Astrocyte (in vitro differentiated cells and primary cell): ENCODE measurements around the gene ADAT1. TPM values are rescaled to one million over a fixed set of nuclear protein-coding genes. Genes with fewer than 3 reads are reported as not detected.
A peak's percentile ranks its signal among the peaks of the same experiment; 100 is the strongest.

Source experiments
- DNase-seq: peaks from one replicate; pipeline ENCODE4 v3.0.0-alpha.2; 2010; ENCODE audit warnings: low read depth
- FAIRE-seq: peaks from 2 replicates; lab custom pipeline; 2011; peaks lifted over from hg19 to GRCh38; lab: Jason Lieb, UNC
- H2AFZ ChIP-seq: 2 replicates; pipeline ENCODE4 v1.6.0; 2012; ENCODE audit warnings: low read depth, low read length, inconsistent platforms
- H3K27ac ChIP-seq: 2 replicates; pipeline ENCODE4 v1.5.1; 2011; ENCODE audit warnings: low read depth, low read length, inconsistent platforms
- H3K27me3 ChIP-seq: 2 replicates; pipeline ENCODE4 v1.6.0; 2011; ENCODE audit warnings: low read length, inconsistent platforms; ENCODE audit not compliant: insufficient read depth
- H3K36me3 ChIP-seq: 2 replicates; pipeline ENCODE4 v1.5.1; 2011; ENCODE audit warnings: low read length, inconsistent platforms; ENCODE audit not compliant: insufficient read depth
- H3K4me1 ChIP-seq: 2 replicates; pipeline ENCODE4 v1.5.1; 2011; ENCODE audit warnings: low read length, inconsistent platforms; ENCODE audit not compliant: insufficient read depth
- H3K4me2 ChIP-seq: 2 replicates; pipeline ENCODE4 v1.6.0; 2012; ENCODE audit warnings: low read length, inconsistent platforms
- H3K4me3 ChIP-seq: 2 replicates; pipeline ENCODE4 v1.5.1; 2011; ENCODE audit warnings: low read depth, mild to moderate bottlenecking, low read length, inconsistent platforms; ENCODE audit not compliant: insufficient read depth
- H3K79me2 ChIP-seq: 2 replicates; pipeline ENCODE4 v1.6.0; 2012; ENCODE audit warnings: mild to moderate bottlenecking, low read length, inconsistent platforms; ENCODE audit not compliant: insufficient read depth
- H3K9ac ChIP-seq: 2 replicates; pipeline ENCODE4 v1.6.0; 2012; ENCODE audit warnings: mild to moderate bottlenecking, low read length, inconsistent platforms
- H3K9me3 ChIP-seq: 2 replicates; pipeline ENCODE4 v1.5.1; 2012; ENCODE audit warnings: low read depth, mild to moderate bottlenecking, low read length, inconsistent platforms; ENCODE audit not compliant: insufficient read depth
- H4K20me1 ChIP-seq: 2 replicates; pipeline ENCODE4 v1.6.0; 2012; ENCODE audit warnings: low read length, inconsistent platforms; ENCODE audit not compliant: insufficient read depth
- H3K27ac Mint-ChIP-seq: one replicate; pipeline ENCODE4 v1.8.0; 2021; ENCODE audit warnings: mild to moderate bottlenecking, mixed read lengths; ENCODE audit not compliant: unreplicated experiment
- H3K27me3 Mint-ChIP-seq: one replicate; pipeline ENCODE4 v1.8.0; 2021; ENCODE audit warnings: low read depth, mixed read lengths; ENCODE audit not compliant: unreplicated experiment
- H3K36me3 Mint-ChIP-seq: one replicate; pipeline ENCODE4 v1.8.0; 2021; ENCODE audit warnings: low read depth, mixed read lengths; ENCODE audit not compliant: unreplicated experiment
- H3K4me1 Mint-ChIP-seq: one replicate; pipeline ENCODE4 v1.8.0; 2021; ENCODE audit warnings: low read depth, mixed read lengths; ENCODE audit not compliant: unreplicated experiment
- H3K4me3 Mint-ChIP-seq: one replicate; pipeline ENCODE4 v1.8.0; 2021; ENCODE audit warnings: mild to moderate bottlenecking, moderate library complexity, mixed read lengths; ENCODE audit not compliant: unreplicated experiment
- H3K9me3 Mint-ChIP-seq: one replicate; pipeline ENCODE4 v1.8.0; 2021; ENCODE audit warnings: mild to moderate bottlenecking, mixed read lengths; ENCODE audit not compliant: unreplicated experiment
- EZH2 ChIP-seq: IDR thresholded peaks from 2 replicates; pipeline ENCODE4 v1.6.1; 2012; ENCODE audit warnings: mild to moderate bottlenecking, low read length, inconsistent platforms; ENCODE audit not compliant: insufficient read depth
- total RNA-seq: library from RNA; stranded (reverse); gene quantifications from 2 replicates; pipeline ENCODE4 v1.2.1, GENCODE V29; 2021
- TF ChIP-seq, protein P1 (sequence below): IDR thresholded peaks from 2 replicates; pipeline ENCODE4 v1.5.1; 2011; ENCODE audit warnings: low read depth, mild to moderate bottlenecking, inconsistent platforms, low read length, moderate library complexity; ENCODE audit not compliant: insufficient read depth

Gene ADAT1
- total RNA-seq, 1 donor from 2014 or later: 37.9 TPM

DNA sequence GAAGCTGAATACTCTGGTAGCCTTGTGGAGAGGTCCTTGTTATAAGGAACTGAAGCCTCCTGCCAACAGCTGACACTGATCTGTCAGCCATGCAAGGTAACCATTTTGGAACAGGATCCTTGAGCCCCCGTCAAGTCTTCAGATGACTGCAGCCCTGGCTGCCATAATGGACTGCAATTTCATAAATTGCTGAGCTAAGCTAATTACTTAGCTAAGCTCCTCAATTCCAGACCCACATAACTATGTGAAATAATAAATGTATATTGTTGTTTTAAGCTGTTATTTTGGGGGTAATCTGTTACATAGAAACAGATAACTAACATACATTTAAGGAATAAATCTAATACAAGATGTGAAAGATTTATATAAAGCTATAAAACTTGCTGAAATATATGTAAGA is 16.6 kb downstream of the ADAT1 start:
- Histone ChIP-seq H3K27me3 (no peaks in the 10 kb centered on the region), H3K4me2 (no peak overlapping the region), H3K4me1 (no peaks in the 10 kb centered on the region), H4K20me1 (no peaks in the 10 kb centered on the region), H3K27ac (no peak overlapping the region), H3K4me3 (no peak overlapping the region), H3K9ac (no peak overlapping the region), H3K9me3 (no peaks in the 10 kb centered on the region), H3K79me2 (peaks cover 4% of the 10 kb centered on the region), H2AFZ (no peak overlapping the region), H3K36me3 (peaks cover 25% of the 10 kb centered on the region)
- no peaks in the 10 kb centered on the region for H3K9me3 Mint-ChIP-seq
- no peak for FAIRE-seq
- peaks cover 26% of the 10 kb centered on the region for H3K36me3 Mint-ChIP-seq
- H3K4me1 Mint-ChIP-seq: no peaks in the 10 kb centered on the region
- H3K27me3 Mint-ChIP-seq: no peaks in the 10 kb centered on the region
- H3K27ac Mint-ChIP-seq: no peak overlapping the region
- H3K4me3 Mint-ChIP-seq: no peak overlapping the region
- DNase-seq: no peak
- TF ChIP-seq EZH2: no peak
- TF ChIP-seq, protein P1, sequence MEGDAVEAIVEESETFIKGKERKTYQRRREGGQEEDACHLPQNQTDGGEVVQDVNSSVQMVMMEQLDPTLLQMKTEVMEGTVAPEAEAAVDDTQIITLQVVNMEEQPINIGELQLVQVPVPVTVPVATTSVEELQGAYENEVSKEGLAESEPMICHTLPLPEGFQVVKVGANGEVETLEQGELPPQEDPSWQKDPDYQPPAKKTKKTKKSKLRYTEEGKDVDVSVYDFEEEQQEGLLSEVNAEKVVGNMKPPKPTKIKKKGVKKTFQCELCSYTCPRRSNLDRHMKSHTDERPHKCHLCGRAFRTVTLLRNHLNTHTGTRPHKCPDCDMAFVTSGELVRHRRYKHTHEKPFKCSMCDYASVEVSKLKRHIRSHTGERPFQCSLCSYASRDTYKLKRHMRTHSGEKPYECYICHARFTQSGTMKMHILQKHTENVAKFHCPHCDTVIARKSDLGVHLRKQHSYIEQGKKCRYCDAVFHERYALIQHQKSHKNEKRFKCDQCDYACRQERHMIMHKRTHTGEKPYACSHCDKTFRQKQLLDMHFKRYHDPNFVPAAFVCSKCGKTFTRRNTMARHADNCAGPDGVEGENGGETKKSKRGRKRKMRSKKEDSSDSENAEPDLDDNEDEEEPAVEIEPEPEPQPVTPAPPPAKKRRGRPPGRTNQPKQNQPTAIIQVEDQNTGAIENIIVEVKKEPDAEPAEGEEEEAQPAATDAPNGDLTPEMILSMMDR: no peak

DNA sequence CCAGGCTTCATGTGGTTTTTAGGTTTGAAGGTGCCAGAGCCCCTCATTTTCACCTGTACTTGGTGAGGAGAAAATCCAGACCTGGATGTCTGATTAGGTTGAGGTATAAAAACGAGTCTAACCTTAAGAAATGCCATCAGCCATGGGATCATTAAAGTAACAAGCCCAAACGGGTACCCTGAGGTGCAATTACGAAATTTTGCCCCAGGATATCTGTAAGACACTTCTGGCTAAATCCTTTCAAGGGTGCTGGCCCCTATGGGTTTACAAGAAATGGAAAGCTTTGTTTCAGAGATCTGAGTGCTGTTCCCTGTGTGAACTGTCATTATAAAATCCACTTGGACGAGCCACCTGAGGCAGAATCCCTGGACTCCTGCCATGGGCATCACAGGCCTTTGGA is 19.8 kb downstream of the ADAT1 start:
- Mint-ChIP-seq H3K4me3 (no peak overlapping the region), H3K4me1 (peaks cover 10% of the 10 kb centered on the region), H3K27ac (no peak overlapping the region), H3K9me3 (no peaks in the 10 kb centered on the region), H3K27me3 (no peaks in the 10 kb centered on the region), H3K36me3 (peaks cover 30% of the 10 kb centered on the region)
- peaks cover 27% of the 10 kb centered on the region for H3K36me3 ChIP-seq
- H4K20me1 ChIP-seq: no peaks in the 10 kb centered on the region
- H3K9me3 ChIP-seq: no peaks in the 10 kb centered on the region
- no peak overlapping the region for H2AFZ ChIP-seq
- no peak overlapping the region for H3K9ac ChIP-seq
- H3K4me3 ChIP-seq: no peak overlapping the region
- no peaks in the 10 kb centered on the region for H3K79me2 ChIP-seq
- no peak overlapping the region for H3K27ac ChIP-seq
- FAIRE-seq (no peak), DNase-seq (no peak)
- no peak for TF ChIP-seq EZH2
- TF ChIP-seq, protein P1: no peak
- H3K27me3 ChIP-seq: no peaks in the 10 kb centered on the region
- no peaks in the 10 kb centered on the region for H3K4me1 ChIP-seq
- H3K4me2 ChIP-seq: no peak overlapping the region

DNA sequence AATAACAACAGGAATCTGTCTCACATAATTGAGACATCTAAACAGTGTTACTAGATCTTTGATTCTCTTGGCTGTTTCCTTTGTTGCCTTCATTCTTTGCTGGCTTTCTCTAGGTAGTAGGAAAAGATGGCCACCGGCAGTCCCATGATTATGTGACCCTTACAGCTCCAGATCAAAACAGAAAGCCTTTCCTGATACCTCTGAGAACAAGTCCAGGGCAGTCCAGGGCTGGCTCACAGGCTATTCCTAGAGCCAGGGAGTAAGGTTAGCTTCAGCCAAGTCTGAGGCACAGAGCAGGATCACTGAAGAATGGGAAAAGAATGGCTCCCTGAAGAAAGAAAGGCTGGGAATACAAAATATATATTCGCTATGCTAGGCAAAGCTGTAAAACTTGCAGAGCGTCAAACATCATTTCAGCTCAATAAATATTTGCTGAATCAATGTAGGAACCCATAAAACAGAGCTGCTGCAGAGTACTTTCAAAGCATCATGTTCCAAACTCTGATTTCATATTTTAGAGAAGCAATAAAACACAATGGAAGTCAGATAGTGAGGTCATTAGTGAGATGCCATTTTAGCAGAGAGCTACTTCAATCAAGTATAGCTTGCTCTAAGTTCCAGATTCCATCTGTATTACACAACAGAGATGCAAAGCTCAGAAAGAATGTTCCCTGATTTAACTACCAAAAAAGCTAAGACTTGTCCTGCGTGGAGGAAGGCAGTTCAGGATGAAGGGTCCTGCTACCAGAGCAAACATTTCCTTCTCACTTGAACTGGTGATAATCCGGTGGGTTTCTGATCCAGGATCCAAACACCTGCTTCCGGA is 23.4 kb downstream of the ADAT1 start:
- H3K4me2 ChIP-seq: no peak overlapping the region
- Mint-ChIP-seq H3K4me1 (peaks cover 13% of the 10 kb centered on the region), H3K27me3 (no peaks in the 10 kb centered on the region), H3K36me3 (peaks cover 37% of the 10 kb centered on the region), H3K27ac (peak overlapping the region; percentile 78), H3K9me3 (no peaks in the 10 kb centered on the region), H3K4me3 (no peak overlapping the region)
- no peaks in the 10 kb centered on the region for H3K27me3 ChIP-seq
- H2AFZ ChIP-seq: no peak overlapping the region
- H3K4me1 ChIP-seq: peaks cover 4% of the 10 kb centered on the region
- H3K9ac ChIP-seq: no peak overlapping the region
- H3K79me2 ChIP-seq: no peaks in the 10 kb centered on the region
- no peaks in the 10 kb centered on the region for H3K9me3 ChIP-seq
- no peak overlapping the region for H3K4me3 ChIP-seq
- no peak overlapping the region for H3K27ac ChIP-seq
- H4K20me1 ChIP-seq: no peaks in the 10 kb centered on the region
- FAIRE-seq (no peak), DNase-seq (peak; percentile 18)
- no peak for TF ChIP-seq EZH2
- TF ChIP-seq, protein P1: no peak
- H3K36me3 ChIP-seq: peaks cover 22% of the 10 kb centered on the region
